ENCODE results near the gene IL19.
"Not testable (repeated sequence)": the region's sequence is repeated elsewhere in the genome, so short reads cannot be mapped to it uniquely, and the experiment has no call there.

The IL19 gene

GRCh38 chr1:206741142-206741701 is 29.4 kb upstream of the IL19 start:
- DNase-seq (ENCODE audit: low read depth): no peak

GRCh38 chr1:206742719-206743383 is 27.7 kb upstream of the IL19 start:
- DNase-seq (ENCODE audit: low read depth): no peak

GRCh38 chr1:206744683-206745082 is 25.9 kb upstream of the IL19 start:
- no peak for DNase-seq (ENCODE audit: low read depth)

- no peak for DNase-seq (ENCODE audit: low read depth)
These were observed 25.3 kb upstream of the IL19 start for GRCh38 chr1:206745301-206745700.

- no peak for DNase-seq (ENCODE audit: low read depth)
These were observed 22.1 kb upstream of the IL19 start for GRCh38 chr1:206748348-206749030.

- DNase-seq (ENCODE audit: low read depth): no peak
These were observed 18.7 kb upstream of the IL19 start for GRCh38 chr1:206751891-206752290.

- no peak for DNase-seq (ENCODE audit: low read depth)
These were observed 18.1 kb upstream of the IL19 start for GRCh38 chr1:206752481-206752880.

GRCh38 chr1:206753141-206753540 is 17.4 kb upstream of the IL19 start:
- no peak for DNase-seq (ENCODE audit: low read depth)

GRCh38 chr1:206754011-206754410 is 16.6 kb upstream of the IL19 start:
- no peak for DNase-seq (ENCODE audit: low read depth)

GRCh38 chr1:206757524-206758266 is 12.9 kb upstream of the IL19 start:
- no peak for DNase-seq (ENCODE audit: low read depth)

GRCh38 chr1:206760590-206760989 is 10.0 kb upstream of the IL19 start:
- DNase-seq (ENCODE audit: low read depth): no peak

GRCh38 chr1:206761159-206761768 is 9.3 kb upstream of the IL19 start:
- DNase-seq (ENCODE audit: low read depth): no peak

GRCh38 chr1:206762741-206763364 is 7.7 kb upstream of the IL19 start:
- not testable (repeated sequence) for DNase-seq (ENCODE audit: low read depth)

GRCh38 chr1:206765771-206766170 is 4.8 kb upstream of the IL19 start:
- DNase-seq (ENCODE audit: low read depth): not testable (repeated sequence)

GRCh38 chr1:206766251-206766856 is 4.2 kb upstream of the IL19 start:
- DNase-seq (ENCODE audit: low read depth): peak; percentile 49

GRCh38 chr1:206768472-206769303 is 1.9 kb upstream of the IL19 start:
- DNase-seq (ENCODE audit: low read depth): no peak

GRCh38 chr1:206769304-206769731 is 1.3 kb upstream of the IL19 start:
- DNase-seq (ENCODE audit: low read depth): no peak

- no peak for DNase-seq (ENCODE audit: low read depth)
These were observed 742 bp downstream of the IL19 start for GRCh38 chr1:206771338-206771692.

GRCh38 chr1:206772243-206772937 is 1.8 kb downstream of the IL19 start, which contains the start of gene IL10:
Gene IL10 (minus strand): TSS chr1:206772494. CDS start chr1:206772435, 59 bp downstream.
- DNase-seq (ENCODE audit: low read depth): no peak

GRCh38 chr1:206774093-206774492 is 3.5 kb downstream of the IL19 start:
- no peak for DNase-seq (ENCODE audit: low read depth)
